ENCODE results near the gene CASP3. TPM values are rescaled to one million over a fixed set of nuclear protein-coding genes. Genes with fewer than 3 reads are reported as not detected.

CASP3 gene
- total RNA-seq, 4 donors from 2014 or later, result 14.9 to 49.0 (median 25.8) TPM

- H3K27me3 ChIP-seq, result no peaks in the 10 kb centered on the region
- no peak for TF ChIP-seq CTCF (IDR thresholded peaks at IDR 0.05)
- no peak for TF ChIP-seq POLR2A (IDR thresholded peaks at IDR 0.05)
Measured at GRCh38 chr4:184689681-184690080, 40.4 kb upstream of the CASP3 start.

DNA sequence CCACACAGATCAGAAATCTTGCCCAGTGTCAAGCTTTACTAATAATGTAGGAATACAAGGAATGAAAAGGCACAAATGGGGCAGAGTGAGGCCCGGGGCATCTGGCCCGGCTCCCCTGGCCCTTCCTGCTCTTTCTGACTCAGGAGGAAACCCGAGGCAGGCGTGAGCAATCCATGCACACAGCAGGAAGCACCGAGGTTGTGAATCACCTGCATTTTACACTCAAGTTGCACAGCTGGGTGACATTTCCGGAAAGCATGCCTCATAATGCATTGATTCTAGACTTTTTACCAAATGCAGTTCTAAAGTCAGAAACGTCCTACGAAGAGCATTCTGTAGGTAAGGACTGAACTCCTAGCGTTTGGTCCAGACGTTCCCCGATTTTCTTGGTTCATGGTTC, 39.2 kb upstream of the CASP3 start:
- H3K27me3 ChIP-seq, result no peaks in the 10 kb centered on the region
- no peaks in the 10 kb centered on the region for H3K9me3 ChIP-seq
- DNase-seq, result no peak
- TF ChIP-seq POLR2A (IDR thresholded peaks at IDR 0.05), result no peak
- TF ChIP-seq CTCF (IDR thresholded peaks at IDR 0.05), result no peak
- no peak overlapping the region for H3K4me3 ChIP-seq
- peaks cover 0 to 8% (median 0%) of the 10 kb centered on the region in 3 donors for H3K36me3 ChIP-seq
- H3K4me1 ChIP-seq, result no peaks in the 10 kb centered on the region
- H3K27ac ChIP-seq, result no peak overlapping the region

More at GRCh38 chr4:184689681-184690080, 40.4 kb upstream of the CASP3 start:
- H3K4me1 ChIP-seq, result no peaks in the 10 kb centered on the region
- no peak overlapping the region for H3K4me3 ChIP-seq
- no peaks in the 10 kb centered on the region for H3K9me3 ChIP-seq
- no peak overlapping the region for H3K27ac ChIP-seq
- peaks cover 0 to 18% (median 0%) of the 10 kb centered on the region in 3 donors for H3K36me3 ChIP-seq
- no peak for DNase-seq

- Histone ChIP-seq H3K27ac (no peak overlapping the region), H3K27me3 (no peaks in the 10 kb centered on the region), H3K9me3 (no peaks in the 10 kb centered on the region), H3K4me1 (no peaks in the 10 kb centered on the region), H3K36me3 (peaks cover 0 to 4% (median 0%) of the 10 kb centered on the region in 3 donors), H3K4me3 (no peak overlapping the region)
- TF ChIP-seq CTCF (IDR thresholded peaks at IDR 0.05), result no peak
- TF ChIP-seq POLR2A (IDR thresholded peaks at IDR 0.05), result no peak
- DNase-seq, result no peak
Measured at GRCh38 chr4:184688005-184688404, 38.8 kb upstream of the CASP3 start.

DNA sequence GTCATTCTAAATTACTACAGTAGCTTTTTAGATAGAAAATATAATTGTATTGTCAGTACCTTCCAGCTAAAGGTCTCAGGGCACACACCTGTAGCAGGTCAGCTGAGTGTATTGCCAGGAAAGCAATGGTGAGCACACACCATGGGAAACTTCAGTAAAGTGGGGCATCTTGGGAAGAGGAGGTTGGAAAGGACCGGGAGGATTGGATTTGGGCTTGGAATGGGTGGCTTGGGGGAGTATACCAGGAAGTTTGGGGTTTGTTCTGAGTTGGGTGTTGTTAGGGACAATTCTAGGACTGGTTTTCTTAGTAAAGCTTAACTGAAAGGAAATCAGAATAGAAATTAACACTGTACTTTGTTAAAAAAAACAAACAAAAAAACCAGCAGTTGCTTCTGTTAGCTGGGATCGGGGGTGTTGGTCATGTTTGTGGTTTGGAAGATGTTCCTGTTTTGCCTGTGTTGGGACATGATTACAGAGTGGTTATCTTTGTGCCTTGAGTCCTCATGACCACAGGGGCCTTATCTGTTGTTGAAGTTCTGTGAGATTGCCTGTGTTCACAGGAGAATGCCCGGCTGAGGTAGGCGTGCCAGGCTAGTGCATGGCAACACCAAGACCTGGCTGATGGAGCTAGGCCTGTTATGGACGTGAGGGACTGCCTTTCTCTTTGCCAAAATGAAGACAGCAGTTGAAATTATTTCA, 35.4 kb upstream of the CASP3 start:
- Histone ChIP-seq H3K4me1 (no peaks in the 10 kb centered on the region), H3K36me3 (peaks cover 0 to 3% (median 0%) of the 10 kb centered on the region in 3 donors), H3K27ac (peak overlapping the region in 1 of 4 donors; percentile 28), H3K27me3 (no peaks in the 10 kb centered on the region), H3K4me3 (no peak overlapping the region), H3K9me3 (no peaks in the 10 kb centered on the region)
- no peak for TF ChIP-seq POLR2A (IDR thresholded peaks at IDR 0.05)
- TF ChIP-seq CTCF (IDR thresholded peaks at IDR 0.05), result no peak
- no peak for DNase-seq

- Histone ChIP-seq H3K4me1 (no peaks in the 10 kb centered on the region), H3K9me3 (no peaks in the 10 kb centered on the region), H3K27me3 (no peaks in the 10 kb centered on the region), H3K36me3 (peaks cover 0 to under 1% (median 0%) of the 10 kb centered on the region in 3 donors), H3K4me3 (no peak overlapping the region), H3K27ac (no peak overlapping the region)
- TF ChIP-seq CTCF (IDR thresholded peaks at IDR 0.05) (no peak), POLR2A (IDR thresholded peaks at IDR 0.05) (no peak)
- DNase-seq, result no peak
Measured at GRCh38 chr4:184681916-184682315, 32.7 kb upstream of the CASP3 start.

All from Peyer's patch (tissue), 4 donors.